IPS-NIHi7 (cell line): ENCODE measurements around the gene ZC3H10.
A peak's percentile ranks its signal among the peaks of the same experiment; 100 is the strongest.

Experiments
- DNase-seq: peaks from one replicate; pipeline ENCODE4 v3.0.0; 2012; ENCODE audit warnings: mixed read lengths; ENCODE audit errors: extremely low spot score

ZC3H10 gene

DNA sequence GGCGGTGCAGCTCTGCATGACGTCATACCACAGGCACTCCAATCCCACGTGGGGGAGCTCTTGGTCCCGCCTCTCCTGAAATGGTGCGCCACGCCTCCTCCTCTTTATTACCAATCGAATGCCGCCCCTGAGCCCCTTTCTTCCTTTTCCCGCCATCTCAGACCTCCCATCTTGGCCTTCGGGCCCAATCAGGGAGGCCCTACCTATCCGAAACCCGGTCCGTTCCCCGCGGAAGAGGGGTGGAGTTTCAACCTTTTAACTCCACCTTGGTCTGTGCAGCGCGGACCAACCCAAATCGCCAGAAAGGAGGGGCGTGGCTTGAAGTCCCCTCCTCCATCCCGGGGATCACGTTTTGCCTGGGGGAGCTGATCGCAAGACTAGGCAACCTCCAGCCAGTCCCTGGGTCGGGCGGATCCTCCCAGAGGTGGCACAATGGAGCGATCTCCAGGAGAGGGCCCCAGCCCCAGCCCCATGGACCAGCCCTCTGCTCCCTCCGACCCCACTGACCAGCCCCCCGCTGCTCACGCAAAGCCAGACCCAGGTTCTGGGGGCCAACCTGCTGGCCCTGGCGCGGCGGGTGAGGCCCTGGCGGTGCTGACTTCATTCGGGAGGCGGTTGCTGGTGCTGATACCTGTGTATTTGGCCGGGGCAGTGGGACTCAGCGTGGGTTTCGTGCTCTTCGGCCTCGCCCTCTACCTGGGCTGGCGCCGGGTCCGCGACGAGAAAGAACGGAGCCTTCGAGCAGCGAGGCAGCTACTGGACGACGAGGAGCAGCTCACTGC is 10.0 kb downstream of the ZC3H10 start, which contains the start of gene ESYT1:
TSS of gene ESYT1 (plus strand) at position 380 of the 782 bp plus-strand sequence. CDS start at position 433, 53 bp downstream.
- peak; percentile 98 for DNase-seq

DNA sequence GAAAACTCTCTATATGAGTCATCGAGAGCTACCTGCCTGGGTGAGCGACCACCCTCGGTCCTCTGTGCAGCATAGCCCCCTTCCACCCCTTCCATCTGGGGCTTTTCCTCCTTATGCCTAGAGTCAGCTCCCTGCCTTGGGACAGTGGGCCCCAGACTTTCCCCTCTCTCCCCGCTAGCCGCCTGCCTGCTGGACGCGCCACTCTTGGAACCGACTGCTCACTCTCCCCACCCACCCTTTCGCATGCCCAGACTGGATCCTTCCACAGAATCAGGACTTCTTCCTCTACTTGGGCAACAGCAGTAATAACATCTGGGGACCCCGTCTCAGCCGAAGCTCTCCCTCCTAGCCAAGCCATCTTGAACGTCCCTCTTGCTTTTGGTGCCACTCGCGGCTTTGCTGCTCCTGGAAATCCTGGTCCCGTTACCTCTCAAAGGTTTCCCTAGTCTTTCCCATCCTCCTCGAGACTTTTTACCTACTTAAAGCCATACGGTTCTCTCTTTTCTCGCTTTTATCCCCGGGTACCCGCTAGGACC is 10.7 kb downstream of the ZC3H10 start:
- peak; percentile 22 for DNase-seq

DNA sequence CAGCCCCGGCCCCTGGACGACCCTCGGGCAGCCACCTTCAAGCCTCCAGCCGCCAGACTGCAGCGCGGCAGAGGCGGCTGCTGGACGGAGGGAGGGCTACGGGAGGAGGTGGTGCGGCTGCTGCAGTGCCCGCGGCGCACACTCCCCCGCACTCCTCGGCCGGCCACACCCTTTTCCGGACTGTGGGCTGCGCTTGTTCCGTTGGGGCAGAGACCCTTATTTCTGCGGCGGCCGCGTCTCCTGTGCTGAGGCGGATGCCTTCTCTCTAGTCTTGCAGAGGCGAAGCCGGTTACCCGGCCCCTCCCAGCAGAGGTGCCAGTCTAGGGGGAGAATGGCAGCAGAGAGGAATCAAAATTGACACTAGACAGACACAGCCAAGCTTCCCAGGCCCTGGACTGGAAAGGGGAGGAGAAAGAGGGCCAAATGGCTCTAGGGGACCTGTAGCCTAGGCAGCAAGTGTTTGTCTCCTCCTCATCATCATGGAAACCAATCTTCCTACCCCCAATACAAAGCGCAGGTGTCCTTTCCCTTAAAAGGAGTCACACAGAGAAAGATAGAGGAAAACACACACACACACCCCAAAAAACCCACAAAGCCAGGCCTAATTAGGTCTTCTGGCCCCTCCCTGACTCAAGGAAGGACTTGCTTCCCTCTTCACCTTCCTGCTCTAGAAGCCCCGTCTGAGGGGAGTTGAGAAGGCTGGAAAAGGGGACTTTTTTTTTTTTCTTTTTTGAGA is 11.3 kb downstream of the ZC3H10 start:
- DNase-seq: peak; percentile 79

DNA sequence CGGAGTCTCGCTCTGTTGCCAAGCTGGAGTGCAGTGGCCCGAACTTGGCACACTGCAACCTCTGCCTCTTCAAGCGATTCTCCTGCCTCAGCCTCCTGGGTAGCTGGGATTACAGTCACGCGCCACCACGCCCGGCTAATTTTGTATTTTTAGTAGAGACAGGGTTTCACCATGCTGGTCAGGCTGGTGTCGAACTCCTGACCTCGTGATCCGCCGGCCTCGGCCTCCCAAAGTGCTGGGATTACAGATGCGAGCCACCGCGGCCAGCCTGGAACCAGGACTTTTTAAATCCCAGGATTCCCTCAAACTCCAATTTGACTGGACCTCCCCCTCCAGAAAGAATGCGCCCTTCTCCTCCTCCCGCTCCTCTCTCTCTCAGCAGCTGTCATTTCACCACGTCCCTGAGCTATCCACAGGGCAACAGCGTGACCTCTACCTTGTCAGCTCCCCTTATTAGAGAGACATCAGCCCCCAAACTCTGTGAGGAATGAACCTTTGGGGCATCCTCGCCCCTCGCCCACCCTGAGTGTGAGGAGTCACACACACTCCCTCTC is 12.0 kb downstream of the ZC3H10 start:
- DNase-seq: no peak

DNA sequence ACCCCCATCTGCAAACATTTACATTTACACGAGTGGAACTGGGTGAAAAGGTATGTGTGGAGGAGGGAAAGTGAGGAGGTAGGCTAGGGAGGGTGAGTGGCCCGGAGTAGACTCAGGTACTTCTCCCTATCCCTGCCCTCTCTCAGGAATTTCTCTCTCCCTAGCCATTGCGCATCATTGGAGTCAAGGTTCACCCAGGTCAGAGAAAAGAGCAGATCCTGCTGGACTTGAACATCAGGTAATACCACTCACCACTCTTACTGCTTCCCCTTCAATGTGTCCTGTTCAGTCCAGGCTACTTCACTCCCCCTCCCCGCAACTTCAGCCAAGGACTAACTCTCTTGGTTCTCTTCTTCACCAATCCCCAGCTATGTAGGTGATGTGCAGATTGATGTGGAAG is 12.8 kb downstream of the ZC3H10 start:
- DNase-seq: no peak

DNA sequence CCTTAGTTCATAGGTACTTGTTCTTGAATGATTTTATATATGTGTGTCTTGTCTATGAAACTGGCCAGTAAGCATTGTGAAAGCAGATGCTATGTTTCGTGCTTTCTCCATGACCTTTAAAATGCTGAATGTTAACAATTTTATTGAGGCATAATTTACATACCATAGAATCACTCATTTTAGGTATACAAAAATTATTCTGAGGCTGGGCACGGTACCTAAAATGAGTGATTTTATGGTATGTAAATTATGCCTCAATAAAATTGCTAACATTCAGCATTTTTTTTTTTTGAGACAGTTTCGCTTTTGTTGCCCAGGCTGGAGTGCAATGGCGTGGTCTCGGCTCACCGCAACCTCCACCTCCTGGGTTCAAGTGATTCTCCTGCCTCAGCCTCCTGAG is 16.8 kb downstream of the ZC3H10 start:
- DNase-seq: no peak

DNA sequence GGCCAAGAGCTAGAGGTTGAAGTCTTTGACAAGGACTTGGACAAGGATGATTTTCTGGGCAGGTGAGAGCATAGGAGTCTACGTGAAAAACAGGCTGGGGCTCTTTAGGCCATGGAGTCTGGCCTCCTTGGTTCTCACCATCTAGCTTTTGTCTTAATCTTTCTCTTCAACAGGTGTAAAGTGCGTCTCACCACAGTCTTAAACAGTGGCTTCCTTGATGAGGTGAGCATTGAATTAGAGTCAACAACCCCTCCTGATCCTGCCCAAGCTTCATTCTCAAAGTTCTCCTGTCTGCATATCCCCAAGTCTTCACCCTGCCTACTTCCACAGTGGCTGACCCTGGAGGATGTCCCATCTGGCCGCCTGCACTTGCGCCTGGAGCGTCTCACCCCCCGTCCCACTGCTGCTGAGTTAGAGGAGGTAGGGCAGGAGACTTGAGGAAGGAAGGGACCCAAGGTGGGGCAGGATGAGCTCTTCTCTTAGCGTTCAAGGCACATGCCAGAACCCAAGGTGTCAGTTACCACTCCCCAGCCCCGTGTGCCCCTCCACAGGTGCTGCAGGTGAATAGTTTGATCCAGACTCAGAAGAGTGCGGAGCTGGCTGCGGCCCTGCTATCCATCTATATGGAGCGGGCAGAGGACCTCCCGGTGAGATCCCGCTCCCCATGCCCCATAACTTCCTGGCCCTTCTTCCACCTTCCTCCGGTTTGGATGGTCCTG is 19.9 kb downstream of the ZC3H10 start:
- DNase-seq: no peak

DNA sequence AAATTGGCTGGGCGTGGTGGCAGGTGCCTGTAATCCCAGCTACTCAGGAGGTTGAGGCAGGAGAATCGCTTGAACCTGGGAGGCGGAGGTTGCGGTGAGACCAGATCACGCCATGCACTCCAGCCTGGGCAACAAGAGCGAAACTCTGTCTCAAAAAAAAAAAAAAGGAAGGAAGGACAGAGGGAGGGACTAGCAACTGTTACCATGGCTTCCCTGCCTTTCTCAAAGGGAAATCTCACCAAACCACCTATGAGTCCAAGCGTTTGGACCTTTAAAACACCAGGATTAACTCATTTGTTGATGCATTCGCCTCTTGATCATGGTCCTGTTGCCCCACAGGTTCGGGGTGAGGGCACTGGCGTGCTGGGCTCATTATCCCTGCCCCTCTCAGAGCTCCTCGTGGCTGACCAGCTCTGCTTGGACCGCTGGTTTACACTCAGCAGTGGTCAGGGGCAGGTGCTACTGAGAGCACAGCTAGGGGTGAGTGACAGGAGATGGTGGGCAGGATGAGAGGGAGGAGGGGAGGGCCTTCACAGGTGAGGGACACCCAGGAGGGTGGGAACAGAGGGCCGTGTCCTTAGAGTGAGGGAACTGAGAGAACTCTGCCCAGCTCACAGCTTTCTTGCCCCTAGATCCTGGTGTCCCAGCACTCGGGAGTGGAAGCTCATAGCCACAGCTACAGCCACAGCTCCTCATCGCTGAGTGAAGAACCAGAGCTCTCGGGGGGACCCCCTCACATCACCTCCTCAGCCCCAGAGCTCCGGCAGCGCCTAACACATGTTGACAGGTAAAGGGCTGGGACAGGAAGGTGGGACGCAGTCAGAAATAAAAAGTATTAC is 24.1 kb downstream of the ZC3H10 start:
- no peak for DNase-seq

DNA sequence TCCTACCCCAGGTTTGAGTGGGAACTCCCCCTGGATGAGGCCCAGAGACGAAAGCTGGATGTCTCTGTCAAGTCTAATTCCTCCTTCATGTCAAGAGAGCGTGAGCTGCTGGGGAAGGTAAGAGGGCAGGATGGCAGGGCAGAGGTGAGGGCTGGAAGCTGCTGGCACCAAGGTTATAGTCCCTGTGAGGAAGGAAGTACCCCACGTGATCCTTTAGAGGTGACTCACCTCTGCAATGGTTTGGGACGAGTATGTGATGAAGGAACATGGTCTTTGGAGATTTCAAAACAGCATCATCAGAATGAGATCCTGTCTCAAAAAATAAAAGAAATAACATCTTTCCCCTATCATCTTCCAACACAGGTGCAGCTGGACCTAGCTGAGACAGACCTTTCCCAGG is 25.2 kb downstream of the ZC3H10 start:
- DNase-seq: no peak

DNA sequence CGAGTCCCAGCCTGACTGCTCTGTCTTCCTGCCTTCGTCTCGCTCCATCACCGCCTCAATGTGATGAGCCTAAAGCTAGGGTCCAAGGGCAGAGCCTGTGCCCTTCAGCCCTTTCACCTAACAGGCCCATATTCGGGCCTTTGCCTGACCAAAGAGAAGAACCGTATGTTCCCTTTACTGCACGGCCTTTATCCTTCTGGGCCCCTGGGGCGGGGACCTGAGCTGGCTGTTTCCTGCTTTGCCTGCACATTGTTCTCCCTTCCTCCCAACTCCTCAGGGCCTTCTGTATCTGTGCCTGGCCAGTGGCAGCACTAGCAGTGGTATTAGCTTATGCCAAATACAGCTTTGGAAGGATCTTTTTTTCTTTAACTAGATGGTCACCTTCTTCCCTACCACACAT is 25.8 kb downstream of the ZC3H10 start:
- no peak for DNase-seq

DNA sequence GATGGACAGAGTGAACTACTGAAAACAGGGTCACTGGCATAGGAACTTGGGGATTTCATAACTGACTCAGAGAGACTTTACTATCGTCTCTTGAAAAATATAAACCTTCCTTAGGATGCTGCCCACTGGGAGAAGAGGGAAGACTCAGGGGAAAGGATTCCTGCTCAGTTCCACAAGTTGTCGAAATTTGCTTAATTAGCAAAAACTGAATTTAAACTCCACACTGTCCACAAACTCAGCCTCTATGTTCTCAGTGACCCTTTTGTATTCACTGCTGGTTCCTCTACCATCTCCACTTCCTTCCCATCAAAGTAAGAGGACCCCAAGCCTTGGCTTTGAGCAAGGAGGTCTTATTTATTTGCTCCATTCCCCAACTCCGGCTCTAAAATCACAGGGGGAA is 27.2 kb downstream of the ZC3H10 start:
- DNase-seq: no peak

DNA sequence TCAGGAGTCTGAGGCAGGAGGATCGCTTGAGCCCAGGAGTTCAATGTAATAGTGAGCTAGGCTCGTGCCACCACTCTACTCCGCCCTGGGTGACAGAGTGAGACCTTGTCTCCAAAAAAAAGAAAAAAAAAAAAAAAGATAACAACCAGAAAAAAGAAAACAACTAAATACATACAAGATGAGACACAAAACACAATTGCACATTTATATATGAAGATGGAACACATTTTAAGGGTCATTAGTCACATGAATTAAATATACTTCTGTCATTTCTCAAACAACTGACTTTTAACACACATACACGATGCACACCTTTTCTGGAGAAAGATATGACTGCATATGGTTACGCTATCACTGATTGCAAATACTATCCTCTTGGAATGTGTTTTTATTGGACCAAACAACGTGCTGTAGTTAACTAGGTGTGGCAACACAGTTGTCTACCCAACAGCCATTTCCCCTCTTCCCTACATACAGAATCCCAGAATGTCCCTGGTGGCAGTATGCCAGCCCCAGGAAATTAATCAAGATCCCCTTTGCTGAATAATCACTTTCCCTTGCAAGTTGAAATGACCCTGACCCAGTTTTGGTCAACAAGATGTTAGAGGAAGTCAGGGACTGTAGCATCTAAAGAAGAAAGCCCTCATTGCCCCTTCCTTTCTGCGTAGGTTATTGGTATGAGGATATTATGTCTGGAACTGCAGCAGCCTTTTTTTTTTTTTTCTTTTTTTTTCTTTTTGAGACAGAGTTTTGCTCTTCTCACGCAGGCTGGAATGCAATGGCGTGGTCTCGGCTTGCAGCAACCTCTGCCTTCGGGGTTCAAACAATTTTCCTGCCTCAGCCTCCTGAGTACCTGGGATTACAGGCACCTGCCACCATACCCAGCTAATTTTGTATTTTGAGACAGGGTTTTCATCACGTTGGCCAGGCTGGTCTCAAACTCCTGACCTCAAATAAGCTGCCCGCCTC is 28.7 kb downstream of the ZC3H10 start:
- DNase-seq: no peak

DNA sequence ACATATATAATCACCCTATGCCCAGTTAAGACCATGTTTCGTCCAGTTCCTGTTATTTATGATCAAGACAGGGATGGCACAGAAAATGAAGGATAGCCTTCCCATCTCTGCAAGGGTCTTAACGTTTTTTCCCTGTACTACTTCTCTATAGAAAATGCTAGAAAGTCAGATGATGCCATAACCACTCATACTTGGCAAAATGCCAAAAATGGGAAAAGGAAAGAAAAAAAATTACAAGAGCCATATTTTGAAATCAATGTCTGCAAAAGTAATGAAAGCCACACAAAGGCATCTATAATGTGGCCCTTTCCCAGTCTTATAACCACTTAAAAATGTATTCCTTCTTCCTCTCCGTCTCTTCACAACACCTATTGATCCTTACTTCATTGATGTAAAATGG is 32.5 kb downstream of the ZC3H10 start:
- no peak for DNase-seq

DNA sequence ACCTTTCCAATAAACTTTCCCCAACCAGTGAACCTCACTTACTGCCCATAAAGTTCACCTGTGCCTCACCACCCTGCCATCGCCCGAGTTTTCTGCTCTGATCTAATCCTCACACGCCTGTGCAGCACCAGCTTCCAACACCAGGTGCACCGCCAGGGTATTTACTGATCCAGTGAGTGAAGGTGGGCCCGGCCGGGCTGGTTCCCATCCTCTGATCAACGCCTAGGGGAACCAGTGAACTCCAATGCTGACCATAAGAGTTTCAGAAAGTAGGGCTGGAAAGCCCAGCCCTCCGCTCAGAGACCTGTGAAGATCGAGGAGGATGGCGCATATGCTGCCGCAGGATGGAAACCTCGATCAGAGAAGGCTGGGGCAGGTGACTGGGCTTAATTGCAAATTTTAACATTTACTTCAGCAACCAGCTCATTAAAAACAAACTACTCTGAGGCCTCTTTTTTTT is 33.6 kb downstream of the ZC3H10 start:
- peak; percentile 73 for DNase-seq

DNA sequence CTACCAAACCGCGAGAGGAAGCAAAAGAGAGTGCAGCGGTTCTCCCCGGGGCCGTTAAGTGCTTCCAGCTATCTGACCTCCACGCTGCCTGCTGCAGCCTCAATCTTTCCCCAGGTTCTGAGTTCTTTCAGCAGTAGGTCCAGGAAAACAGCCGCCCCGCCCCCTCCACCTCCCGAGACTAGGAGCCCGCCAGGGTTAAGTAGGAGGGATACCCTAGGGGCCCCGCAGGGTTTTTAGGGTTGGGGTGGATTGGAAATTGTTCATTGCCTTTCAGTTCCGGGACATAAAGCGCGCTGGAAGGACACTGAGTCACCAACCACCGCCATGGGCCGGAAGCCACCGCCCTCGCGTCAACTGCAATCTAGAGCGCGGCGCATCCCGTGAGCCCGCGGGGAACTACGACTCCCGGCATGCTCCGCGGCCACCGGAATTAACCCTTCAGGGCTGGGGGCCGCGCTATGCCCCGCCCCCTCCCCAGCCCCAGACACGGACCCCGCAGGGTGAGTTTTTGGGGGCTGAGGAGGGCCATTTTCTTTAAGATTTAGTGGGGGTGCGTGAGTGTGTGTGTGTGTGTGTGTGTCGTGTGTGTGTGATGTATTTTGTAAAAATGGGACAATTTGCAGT is 34.2 kb downstream of the ZC3H10 start, which contains the start of gene MYL6B:
TSS of gene MYL6B (plus strand) at position 456 of the 624 bp plus-strand sequence. CDS start 1,332 bp downstream, outside the sequence.
- DNase-seq: peak; percentile 93

DNA sequence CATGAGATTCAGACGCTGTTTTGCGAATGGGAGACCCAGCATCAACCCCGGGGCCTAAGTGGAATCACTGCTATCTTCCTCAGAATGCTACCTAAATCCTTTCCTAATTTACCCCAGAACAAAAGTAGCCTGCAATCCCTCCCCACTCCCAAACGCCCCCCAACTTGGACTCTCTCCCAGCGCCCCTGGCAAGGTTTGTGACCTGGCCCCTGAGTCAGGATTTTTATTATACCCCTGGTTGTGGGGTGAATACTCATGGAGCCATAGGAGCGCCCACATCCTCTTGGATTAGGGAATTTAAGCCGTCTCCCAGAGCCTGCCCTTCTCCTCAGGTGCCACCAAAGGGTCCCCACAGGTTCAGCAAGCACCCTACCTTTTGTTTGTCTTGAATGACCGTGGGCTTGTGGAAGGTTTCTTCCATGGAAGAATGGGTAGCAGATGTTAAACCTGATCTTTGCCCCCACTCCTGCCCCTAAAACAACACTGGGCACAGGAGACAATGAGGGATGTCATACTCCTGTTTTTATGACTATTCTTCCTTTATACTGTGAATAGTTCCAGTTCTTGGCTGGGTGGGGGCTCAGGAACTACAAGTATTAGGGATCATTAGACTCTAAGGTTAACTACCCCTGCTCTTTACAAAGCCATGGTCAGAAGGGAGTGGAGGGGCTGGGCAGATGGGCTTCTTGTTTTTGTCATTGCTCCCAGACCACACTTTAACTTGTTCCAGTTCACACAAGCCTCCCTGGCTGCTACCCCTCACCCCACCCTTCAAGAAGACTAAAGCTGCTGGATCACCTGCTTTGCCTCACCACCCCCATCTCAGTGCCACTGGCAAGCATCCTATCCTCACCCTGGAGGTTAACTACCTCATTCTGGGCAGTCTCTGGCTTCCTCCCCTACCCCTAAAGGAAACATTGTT is 35.0 kb downstream of the ZC3H10 start:
- no peak for DNase-seq

DNA sequence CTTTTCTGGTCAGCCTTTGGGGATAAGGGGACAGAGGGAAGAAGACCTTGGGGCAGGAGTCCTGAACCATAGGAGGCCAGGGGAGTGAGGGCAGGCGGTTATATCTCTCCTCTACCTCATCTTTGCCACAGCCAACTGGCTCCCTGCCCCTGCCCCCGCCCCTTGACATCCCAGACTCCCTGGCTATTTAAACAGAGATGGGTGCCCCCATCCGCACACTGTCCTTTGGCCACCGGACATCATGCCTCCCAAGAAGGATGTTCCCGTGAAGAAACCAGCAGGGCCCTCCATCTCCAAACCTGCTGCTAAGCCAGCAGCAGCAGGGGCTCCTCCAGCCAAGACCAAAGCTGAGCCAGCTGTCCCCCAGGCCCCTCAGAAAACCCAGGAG is 35.6 kb downstream of the ZC3H10 start:
- no peak for DNase-seq

DNA sequence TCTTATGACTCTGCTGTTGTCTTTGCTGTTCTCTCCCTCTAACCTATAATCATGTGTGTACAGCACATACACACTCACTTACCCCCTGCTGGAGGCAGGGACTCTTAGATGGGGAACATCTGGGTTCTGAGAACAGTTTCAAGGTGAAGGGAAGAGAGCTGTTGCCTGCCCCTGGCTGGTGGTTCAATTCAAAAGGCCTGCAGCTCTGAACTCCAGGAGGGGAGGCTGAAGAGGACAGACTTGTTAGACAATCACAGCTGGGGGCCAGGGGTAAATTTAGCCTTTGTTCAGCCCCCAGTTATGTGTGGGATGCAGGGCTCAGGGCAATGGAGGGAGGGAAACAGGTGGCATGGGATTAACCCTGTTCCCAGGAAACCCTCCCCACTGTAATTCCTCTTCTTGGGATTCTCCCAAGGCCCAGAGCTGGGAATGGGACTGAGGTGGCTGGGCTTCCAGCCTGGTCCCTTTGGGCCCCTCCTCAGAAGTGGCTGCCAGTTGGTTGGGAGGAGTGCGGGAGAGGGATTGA is 36.2 kb downstream of the ZC3H10 start:
- no peak for DNase-seq
